Mammary epithelial cell (primary cell): Measurements from ENCODE around the gene DDIT4.

Experiments used
- EZH2 ChIP-seq: IDR thresholded peaks from 2 replicates; pipeline ENCODE4 v1.6.1; 2012; ENCODE audit warnings: low read length, inconsistent platforms, borderline replicate concordance
- TF ChIP-seq, protein P1 (sequence below), 2 donors: IDR thresholded peaks in 1 of 2; conservative IDR thresholded peaks in 1 of 2; 2 replicates each; pipeline ENCODE4 v1.5.1; 2011 to 2012; ENCODE audit warnings: inconsistent platforms in 2 of 2, low read length in 2 of 2, mild to moderate bottlenecking in 2 of 2, control low read depth in 1 of 2, low read depth in 1 of 2; ENCODE audit not compliant: insufficient read depth in 1 of 2; ENCODE audit errors: extremely low read depth in 1 of 2

GRCh38 chr10:72283131-72283530 lies 9.4 kb downstream of the DDIT4 start:
- TF ChIP-seq, protein P1, sequence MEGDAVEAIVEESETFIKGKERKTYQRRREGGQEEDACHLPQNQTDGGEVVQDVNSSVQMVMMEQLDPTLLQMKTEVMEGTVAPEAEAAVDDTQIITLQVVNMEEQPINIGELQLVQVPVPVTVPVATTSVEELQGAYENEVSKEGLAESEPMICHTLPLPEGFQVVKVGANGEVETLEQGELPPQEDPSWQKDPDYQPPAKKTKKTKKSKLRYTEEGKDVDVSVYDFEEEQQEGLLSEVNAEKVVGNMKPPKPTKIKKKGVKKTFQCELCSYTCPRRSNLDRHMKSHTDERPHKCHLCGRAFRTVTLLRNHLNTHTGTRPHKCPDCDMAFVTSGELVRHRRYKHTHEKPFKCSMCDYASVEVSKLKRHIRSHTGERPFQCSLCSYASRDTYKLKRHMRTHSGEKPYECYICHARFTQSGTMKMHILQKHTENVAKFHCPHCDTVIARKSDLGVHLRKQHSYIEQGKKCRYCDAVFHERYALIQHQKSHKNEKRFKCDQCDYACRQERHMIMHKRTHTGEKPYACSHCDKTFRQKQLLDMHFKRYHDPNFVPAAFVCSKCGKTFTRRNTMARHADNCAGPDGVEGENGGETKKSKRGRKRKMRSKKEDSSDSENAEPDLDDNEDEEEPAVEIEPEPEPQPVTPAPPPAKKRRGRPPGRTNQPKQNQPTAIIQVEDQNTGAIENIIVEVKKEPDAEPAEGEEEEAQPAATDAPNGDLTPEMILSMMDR (conservative IDR thresholded peaks at IDR 0.05 in 1 of 2, IDR thresholded peaks at IDR 0.05 in 1 of 2; ENCODE audit: extremely low read depth in 1 of 2, insufficient read depth in 1 of 2, low read depth in 1 of 2, low read length in 2 of 2), result no peak
- TF ChIP-seq EZH2, result no peak
